ENCODE results near the gene ATRNL1.

DNA sequence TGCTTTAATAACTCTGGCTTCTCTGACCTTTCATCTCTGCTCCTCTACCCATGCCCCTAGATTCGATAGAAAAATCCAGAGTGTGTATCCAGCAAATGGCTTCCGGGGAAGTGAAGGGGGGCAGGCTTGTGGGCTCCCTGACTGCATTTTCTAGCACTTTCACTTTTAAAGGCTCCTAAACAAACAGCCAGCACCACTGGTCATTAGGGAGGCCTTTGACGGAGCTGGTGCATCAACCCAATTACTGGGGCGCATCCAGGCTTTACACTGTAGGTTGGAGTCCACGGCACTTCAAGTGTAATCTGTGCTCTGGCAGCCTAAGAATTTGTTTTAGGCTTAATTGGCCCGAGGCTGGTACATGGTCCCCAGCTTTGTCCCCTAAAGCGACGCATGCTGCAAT is 887.9 kb downstream of the ATRNL1 start:
- TF ChIP-seq POLR2A (IDR thresholded peaks at IDR 0.05) = no peak
- TF ChIP-seq, protein P1, sequence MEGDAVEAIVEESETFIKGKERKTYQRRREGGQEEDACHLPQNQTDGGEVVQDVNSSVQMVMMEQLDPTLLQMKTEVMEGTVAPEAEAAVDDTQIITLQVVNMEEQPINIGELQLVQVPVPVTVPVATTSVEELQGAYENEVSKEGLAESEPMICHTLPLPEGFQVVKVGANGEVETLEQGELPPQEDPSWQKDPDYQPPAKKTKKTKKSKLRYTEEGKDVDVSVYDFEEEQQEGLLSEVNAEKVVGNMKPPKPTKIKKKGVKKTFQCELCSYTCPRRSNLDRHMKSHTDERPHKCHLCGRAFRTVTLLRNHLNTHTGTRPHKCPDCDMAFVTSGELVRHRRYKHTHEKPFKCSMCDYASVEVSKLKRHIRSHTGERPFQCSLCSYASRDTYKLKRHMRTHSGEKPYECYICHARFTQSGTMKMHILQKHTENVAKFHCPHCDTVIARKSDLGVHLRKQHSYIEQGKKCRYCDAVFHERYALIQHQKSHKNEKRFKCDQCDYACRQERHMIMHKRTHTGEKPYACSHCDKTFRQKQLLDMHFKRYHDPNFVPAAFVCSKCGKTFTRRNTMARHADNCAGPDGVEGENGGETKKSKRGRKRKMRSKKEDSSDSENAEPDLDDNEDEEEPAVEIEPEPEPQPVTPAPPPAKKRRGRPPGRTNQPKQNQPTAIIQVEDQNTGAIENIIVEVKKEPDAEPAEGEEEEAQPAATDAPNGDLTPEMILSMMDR (IDR thresholded peaks at IDR 0.05) = no peak

All from Peyer's patch (tissue), 4 donors.